ENCODE results near the gene EPN2.

DNA sequence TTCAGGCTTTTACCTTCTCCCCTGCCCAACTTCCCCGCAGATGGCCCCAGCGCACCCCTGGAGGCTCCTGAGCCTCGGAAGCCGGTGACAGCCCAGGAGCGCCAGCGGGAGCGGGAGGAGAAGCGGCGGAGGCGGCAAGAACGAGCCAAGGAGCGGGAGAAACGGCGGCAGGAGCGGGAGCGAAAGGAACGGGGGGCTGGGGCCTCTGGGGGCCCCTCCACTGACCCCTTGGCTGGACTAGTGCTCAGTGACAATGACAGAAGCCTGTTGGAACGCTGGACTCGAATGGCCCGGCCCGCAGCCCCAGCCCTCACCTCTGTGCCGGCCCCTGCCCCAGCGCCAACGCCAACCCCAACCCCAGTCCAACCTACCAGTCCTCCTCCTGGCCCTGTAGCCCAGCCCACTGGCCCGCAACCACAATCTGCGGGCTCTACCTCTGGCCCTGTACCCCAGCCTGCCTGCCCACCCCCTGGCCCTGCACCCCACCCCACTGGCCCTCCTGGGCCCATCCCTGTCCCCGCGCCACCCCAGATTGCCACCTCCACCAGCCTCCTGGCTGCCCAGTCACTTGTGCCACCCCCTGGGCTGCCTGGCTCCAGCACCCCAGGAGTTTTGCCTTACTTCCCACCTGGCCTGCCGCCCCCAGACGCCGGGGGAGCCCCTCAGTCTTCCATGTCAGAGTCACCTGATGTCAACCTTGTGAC lies 144.7 kb downstream of the EPN2 start:
- TF ChIP-seq, protein P1, sequence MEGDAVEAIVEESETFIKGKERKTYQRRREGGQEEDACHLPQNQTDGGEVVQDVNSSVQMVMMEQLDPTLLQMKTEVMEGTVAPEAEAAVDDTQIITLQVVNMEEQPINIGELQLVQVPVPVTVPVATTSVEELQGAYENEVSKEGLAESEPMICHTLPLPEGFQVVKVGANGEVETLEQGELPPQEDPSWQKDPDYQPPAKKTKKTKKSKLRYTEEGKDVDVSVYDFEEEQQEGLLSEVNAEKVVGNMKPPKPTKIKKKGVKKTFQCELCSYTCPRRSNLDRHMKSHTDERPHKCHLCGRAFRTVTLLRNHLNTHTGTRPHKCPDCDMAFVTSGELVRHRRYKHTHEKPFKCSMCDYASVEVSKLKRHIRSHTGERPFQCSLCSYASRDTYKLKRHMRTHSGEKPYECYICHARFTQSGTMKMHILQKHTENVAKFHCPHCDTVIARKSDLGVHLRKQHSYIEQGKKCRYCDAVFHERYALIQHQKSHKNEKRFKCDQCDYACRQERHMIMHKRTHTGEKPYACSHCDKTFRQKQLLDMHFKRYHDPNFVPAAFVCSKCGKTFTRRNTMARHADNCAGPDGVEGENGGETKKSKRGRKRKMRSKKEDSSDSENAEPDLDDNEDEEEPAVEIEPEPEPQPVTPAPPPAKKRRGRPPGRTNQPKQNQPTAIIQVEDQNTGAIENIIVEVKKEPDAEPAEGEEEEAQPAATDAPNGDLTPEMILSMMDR (IDR thresholded peaks at IDR 0.05), result no peak
- TF ChIP-seq POLR2A (IDR thresholded peaks at IDR 0.05), result no peak

All from thyroid gland (tissue), 4 donors.